Spleen (tissue), 7 donors: ENCODE measurements around the gene C12orf57.

Experiments
- CTCF ChIP-seq, 11 experiments: fragments of 200-600 bp in 7 of 11; fragments of 450-650 bp in 4 of 11; sonication (generic) in 4 of 11; IDR thresholded peaks in 8 of 11; conservative IDR thresholded peaks in 3 of 11; 1 replicate in 7 of 11; 2 replicates in 4 of 11; pipeline versions ENCODE4 v1.4.0 to v1.8.0; 2016 to 2021; ENCODE audit warnings: antibody characterized with exemption in 11 of 11, inconsistent platforms in 4 of 11, mild to moderate bottlenecking in 1 of 11
- POLR2AphosphoS5 ChIP-seq, 3 donors: sonication (generic); formaldehyde crosslinking; IDR thresholded peaks; one replicate each; pipeline ENCODE4 v1.5.1; 2017; ENCODE audit warnings: antibody characterized with exemption in 3 of 3
- donor health status: DM: no; HTN: no; CAD: no; lungs with moderate emphysema.
- donor health status: DM: no; HTN: no; CAD: no.
- donor health status: DM: no; HTN: no; CAD: no.

GRCh38 chr12:6981152-6982052 lies 37.6 kb downstream of the C12orf57 start:
- TF ChIP-seq CTCF (IDR thresholded peaks at IDR 0.05 in 8 of 11, conservative IDR thresholded peaks at IDR 0.05 in 3 of 11): no peak
- TF ChIP-seq POLR2AphosphoS5 (IDR thresholded peaks at IDR 0.05): no peak
